ENCODE data around the gene LRRC4C.

- TF ChIP-seq POLR2A (IDR thresholded peaks at IDR 0.05) (no peak), EP300 (IDR thresholded peaks at IDR 0.05) (no peak)
- TF ChIP-seq, protein P1, sequence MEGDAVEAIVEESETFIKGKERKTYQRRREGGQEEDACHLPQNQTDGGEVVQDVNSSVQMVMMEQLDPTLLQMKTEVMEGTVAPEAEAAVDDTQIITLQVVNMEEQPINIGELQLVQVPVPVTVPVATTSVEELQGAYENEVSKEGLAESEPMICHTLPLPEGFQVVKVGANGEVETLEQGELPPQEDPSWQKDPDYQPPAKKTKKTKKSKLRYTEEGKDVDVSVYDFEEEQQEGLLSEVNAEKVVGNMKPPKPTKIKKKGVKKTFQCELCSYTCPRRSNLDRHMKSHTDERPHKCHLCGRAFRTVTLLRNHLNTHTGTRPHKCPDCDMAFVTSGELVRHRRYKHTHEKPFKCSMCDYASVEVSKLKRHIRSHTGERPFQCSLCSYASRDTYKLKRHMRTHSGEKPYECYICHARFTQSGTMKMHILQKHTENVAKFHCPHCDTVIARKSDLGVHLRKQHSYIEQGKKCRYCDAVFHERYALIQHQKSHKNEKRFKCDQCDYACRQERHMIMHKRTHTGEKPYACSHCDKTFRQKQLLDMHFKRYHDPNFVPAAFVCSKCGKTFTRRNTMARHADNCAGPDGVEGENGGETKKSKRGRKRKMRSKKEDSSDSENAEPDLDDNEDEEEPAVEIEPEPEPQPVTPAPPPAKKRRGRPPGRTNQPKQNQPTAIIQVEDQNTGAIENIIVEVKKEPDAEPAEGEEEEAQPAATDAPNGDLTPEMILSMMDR (IDR thresholded peaks at IDR 0.05) = no peak
Observed at GRCh38 chr11:40340911-40341310, 1118.5 kb downstream of the LRRC4C start.
